GM10248 (cell line): ENCODE results near the gene PAM.

Experiments used
- CTCF ChIA-PET: fragments of 300-600 bp; sonication (Branson Sonifier 250); formaldehyde crosslinking; extraction: SDS; loops from one replicate; lab custom pipeline; 2021; ENCODE audit warnings: antibody characterized with exemption; lab: Yijun Ruan, JAX
- POLR2A ChIA-PET: fragments of 350-650 bp; sonication (Branson Sonifier 250); formaldehyde crosslinking; extraction: SDS; loops from one replicate; lab custom pipeline; 2020; ENCODE audit warnings: antibody characterized with exemption; lab: Yijun Ruan, JAX
- DNase-seq: peaks from one replicate; pipeline ENCODE4 v3.0.0; 2012; ENCODE audit errors: extremely low spot score
- TF ChIP-seq, protein P1 (sequence below): IDR thresholded peaks from 2 replicates; pipeline ENCODE4 v1.5.1; 2012; ENCODE audit warnings: mild to moderate bottlenecking, low read depth; ENCODE audit errors: extremely low read depth, missing control alignments, control extremely low read depth

PAM gene

DNA sequence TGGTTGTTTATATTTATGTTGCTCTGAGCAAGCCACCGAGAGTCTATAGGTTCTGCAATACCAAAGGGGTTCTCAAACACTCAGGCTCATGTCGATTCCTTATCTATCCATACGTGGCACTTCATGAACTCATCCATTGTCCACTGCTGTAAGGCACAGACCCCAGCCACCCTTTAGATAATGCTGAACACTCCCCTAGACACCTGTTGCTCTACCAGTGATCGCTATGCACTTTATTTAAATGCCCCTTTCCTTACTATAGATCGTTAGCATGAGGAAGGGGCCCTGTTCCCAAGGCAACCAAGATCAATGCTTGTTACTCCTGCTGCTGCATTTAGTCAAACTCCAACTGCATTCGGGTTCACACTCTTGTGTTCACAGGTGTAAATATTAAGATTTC is 171.9 kb downstream of the PAM start:
- ChIA-PET POLR2A (no interaction called here), CTCF (interaction anchor here (1.2 kb wide), 1 partner anchor 8 kb away, joined by 3 read pairs; no protein-coding TSS in a partner anchor)
- TF ChIP-seq, protein P1, sequence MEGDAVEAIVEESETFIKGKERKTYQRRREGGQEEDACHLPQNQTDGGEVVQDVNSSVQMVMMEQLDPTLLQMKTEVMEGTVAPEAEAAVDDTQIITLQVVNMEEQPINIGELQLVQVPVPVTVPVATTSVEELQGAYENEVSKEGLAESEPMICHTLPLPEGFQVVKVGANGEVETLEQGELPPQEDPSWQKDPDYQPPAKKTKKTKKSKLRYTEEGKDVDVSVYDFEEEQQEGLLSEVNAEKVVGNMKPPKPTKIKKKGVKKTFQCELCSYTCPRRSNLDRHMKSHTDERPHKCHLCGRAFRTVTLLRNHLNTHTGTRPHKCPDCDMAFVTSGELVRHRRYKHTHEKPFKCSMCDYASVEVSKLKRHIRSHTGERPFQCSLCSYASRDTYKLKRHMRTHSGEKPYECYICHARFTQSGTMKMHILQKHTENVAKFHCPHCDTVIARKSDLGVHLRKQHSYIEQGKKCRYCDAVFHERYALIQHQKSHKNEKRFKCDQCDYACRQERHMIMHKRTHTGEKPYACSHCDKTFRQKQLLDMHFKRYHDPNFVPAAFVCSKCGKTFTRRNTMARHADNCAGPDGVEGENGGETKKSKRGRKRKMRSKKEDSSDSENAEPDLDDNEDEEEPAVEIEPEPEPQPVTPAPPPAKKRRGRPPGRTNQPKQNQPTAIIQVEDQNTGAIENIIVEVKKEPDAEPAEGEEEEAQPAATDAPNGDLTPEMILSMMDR, result no peak
- DNase-seq, result no peak

DNA sequence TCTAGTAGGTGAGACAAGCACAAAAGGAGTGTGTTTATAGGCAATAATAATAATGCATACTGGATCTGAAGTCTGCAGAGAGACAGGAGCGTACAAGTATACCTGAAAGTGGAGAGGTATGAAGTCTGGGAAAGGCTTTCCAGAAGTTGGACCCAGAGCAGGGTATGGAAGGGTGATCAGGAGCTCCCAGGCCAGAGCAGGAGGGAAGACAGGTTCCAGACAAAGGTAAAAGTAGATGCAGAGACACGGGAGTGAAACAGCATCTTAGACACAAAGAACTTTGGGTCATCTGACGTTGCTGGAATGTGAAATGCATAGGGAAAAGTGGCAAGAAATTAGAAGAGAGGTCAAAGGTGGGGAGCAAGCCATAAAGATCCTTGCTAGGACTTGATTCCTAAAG is 175.1 kb downstream of the PAM start:
- TF ChIP-seq, protein P1, result no peak
- no peak for DNase-seq
- ChIA-PET CTCF (interaction anchor here (0.9 to 2.5 kb wide), 7 partner anchors 8 to 150 kb away, joined by 3 to 6 read pairs (median 4); no protein-coding TSS in a partner anchor), POLR2A (no interaction called here)

- DNase-seq, result no peak
- TF ChIP-seq, protein P1, result no peak
- ChIA-PET POLR2A (no interaction called here), CTCF (interaction anchor here (0.9 to 2.5 kb wide), 15 partner anchors 8 to 151 kb away, joined by 3 to 6 read pairs (median 4); no protein-coding TSS in a partner anchor)
These were observed 176.1 kb downstream of the PAM start for GRCh38 chr5:102931085-102931725.

DNA sequence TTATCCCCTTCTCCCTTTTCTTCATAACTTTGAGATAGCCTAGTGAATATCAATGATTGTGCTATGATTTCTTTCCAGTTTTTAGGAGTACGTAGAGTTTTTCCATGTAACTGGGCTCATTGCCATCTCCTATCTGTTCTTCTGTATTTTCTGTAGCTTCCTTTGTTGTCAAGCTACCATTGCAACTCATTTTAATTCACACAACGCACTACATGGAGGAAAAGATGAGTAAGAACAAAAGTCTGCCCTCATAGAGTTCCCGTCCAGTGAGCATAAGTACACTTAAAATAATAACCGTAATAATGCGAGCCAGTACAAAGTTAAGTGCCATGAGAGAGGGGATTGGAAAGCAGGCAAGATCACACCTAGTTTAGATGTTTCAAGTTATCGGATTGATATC is 177.7 kb downstream of the PAM start:
- ChIA-PET POLR2A (no interaction called here), CTCF (interaction anchor here (1.8 to 2.5 kb wide), 3 partner anchors 9 to 37 kb away, joined by 6 read pairs; no protein-coding TSS in a partner anchor)
- no peak for DNase-seq
- TF ChIP-seq, protein P1, result no peak

- CTCF ChIA-PET, result interaction anchor here (1.4 to 2.1 kb wide), 2 partner anchors 10 to 11 kb away, joined by 3 to 4 read pairs; no protein-coding TSS in a partner anchor
- POLR2A ChIA-PET, result no interaction called here
- TF ChIP-seq, protein P1, result no peak
- no peak for DNase-seq
These were observed 178.2 kb downstream of the PAM start for GRCh38 chr5:102933316-102933715.

- POLR2A ChIA-PET, result no interaction called here
- TF ChIP-seq, protein P1, result no peak
- DNase-seq, result no peak
- CTCF ChIA-PET, result interaction anchor here (1.0 to 2.1 kb wide), 4 partner anchors 9 to 73 kb away, joined by 3 to 4 read pairs (median 4); no protein-coding TSS in a partner anchor
These were observed 178.8 kb downstream of the PAM start for GRCh38 chr5:102933721-102934459.
